Measurements from ENCODE around the gene PHF14. TPM values are rescaled to one million over a fixed set of nuclear protein-coding genes. Genes with fewer than 3 reads are reported as not detected.
"Not testable (repeated sequence)": the region's sequence is repeated elsewhere in the genome, so short reads cannot be mapped to it uniquely, and the experiment has no call there.

Gene PHF14
- total RNA-seq, 2 donors from 2014 or later, result 25.1 to 25.7 TPM

DNA sequence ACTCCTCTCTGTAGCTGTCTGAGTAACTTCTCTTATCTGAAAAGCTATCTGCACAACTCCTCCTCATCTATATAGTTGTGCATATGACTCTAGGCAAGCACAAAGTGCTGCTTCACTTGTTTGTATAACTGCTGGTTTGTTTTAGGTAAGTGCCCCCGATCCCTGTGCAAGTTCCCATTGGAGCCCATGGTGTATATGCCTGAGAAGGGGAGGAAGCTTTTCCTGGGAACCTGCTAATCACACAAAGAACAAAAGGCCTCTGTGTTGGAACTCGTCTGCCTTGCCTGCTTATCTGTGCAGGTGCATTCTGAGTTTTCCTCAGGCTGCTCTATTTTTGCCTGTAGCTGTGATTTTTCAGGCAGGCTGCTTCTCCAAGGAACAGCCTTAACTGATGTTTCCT is 23.2 kb upstream of the PHF14 start:
- WGBS, result 36% methylated on average over 2 of the region's 2 CpGs
- no peak overlapping the region for H3K27ac ChIP-seq
- intact Hi-C loops (cut with DNase I), result no loop called here
- DNase-seq (ENCODE audit: low spot score), result no peak
- no peaks in the 10 kb centered on the region for H3K27me3 ChIP-seq (replicated peaks; ENCODE audit: insufficient read depth)
- no peaks in the 10 kb centered on the region for H3K4me1 ChIP-seq (replicated peaks)
- TF ChIP-seq, protein P1, sequence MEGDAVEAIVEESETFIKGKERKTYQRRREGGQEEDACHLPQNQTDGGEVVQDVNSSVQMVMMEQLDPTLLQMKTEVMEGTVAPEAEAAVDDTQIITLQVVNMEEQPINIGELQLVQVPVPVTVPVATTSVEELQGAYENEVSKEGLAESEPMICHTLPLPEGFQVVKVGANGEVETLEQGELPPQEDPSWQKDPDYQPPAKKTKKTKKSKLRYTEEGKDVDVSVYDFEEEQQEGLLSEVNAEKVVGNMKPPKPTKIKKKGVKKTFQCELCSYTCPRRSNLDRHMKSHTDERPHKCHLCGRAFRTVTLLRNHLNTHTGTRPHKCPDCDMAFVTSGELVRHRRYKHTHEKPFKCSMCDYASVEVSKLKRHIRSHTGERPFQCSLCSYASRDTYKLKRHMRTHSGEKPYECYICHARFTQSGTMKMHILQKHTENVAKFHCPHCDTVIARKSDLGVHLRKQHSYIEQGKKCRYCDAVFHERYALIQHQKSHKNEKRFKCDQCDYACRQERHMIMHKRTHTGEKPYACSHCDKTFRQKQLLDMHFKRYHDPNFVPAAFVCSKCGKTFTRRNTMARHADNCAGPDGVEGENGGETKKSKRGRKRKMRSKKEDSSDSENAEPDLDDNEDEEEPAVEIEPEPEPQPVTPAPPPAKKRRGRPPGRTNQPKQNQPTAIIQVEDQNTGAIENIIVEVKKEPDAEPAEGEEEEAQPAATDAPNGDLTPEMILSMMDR (IDR thresholded peaks at IDR 0.05), result no peak
- no peak for TF ChIP-seq POLR2A (IDR thresholded peaks at IDR 0.05)
- TF ChIP-seq POLR2AphosphoS5 (IDR thresholded peaks at IDR 0.05), result no peak
- H3K36me3 ChIP-seq, result no peaks in the 10 kb centered on the region
- H3K4me3 ChIP-seq, result no peak overlapping the region
- no peaks in the 10 kb centered on the region for H3K9me3 ChIP-seq

DNA sequence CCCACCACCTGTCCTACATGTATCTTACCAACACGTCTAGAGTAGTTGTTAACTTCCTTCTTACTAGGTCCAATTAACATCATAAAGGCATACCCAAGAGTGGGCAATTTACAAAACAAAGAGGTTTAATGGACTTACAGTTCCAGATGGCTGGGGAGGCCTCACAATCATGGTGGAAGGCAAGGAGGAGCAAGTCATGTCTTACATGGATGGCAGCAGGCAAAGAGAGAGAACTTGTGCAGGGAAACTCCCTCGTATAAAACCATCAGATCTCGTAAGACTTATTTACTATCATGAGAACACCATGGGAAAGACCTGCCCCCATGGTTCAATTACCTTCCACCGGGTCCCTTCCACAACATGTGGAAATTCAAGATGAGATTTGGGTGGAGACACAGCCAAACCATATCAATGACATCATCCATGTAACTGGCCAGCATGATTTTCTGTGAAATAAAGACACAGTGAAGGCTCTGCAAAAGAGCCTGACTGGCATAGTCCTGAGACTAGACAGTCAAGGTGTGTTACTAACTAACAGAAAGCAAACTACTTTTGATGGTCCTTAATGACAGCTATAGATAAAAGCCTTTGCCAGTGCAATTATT is 22.6 kb upstream of the PHF14 start:
- H3K27ac ChIP-seq; H3K4me3 ChIP-seq; H3K36me3 ChIP-seq; H3K9me3 ChIP-seq; intact Hi-C loops (cut with DNase I); H3K27me3 ChIP-seq (replicated peaks; ENCODE audit: insufficient read depth); DNase-seq (ENCODE audit: low spot score); H3K4me1 ChIP-seq (replicated peaks): not testable (repeated sequence)
- 83% methylated on average over 4 of the region's 4 CpGs for WGBS

DNA sequence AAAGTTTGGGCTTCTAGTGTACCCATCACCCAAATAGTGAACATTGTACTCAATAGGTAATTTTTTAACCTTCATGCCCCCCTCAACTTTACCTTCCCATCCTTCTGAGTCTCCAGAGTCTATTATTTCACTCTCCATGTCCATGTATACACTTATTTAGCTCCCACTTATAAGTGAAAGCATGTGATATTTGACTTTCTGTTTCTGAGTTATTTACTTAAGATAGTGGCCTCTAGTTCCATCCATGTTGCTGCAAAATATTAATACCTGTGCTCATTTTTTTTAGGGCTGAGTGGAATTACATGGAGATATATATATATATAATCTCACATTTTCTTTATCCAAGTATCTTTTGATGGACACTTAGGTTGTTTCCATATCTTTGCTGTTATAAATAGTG is 21.1 kb upstream of the PHF14 start:
- Histone ChIP-seq H3K4me3 (no peak overlapping the region), H3K9me3 (no peaks in the 10 kb centered on the region), H3K36me3 (no peaks in the 10 kb centered on the region), H3K4me1 (replicated peaks) (no peaks in the 10 kb centered on the region), H3K27me3 (replicated peaks; ENCODE audit: insufficient read depth) (no peaks in the 10 kb centered on the region), H3K27ac (no peak overlapping the region)
- intact Hi-C loops (cut with DNase I), result no loop called here
- DNase-seq (ENCODE audit: low spot score), result no peak
- TF ChIP-seq POLR2A (IDR thresholded peaks at IDR 0.05), result no peak
- TF ChIP-seq POLR2AphosphoS5 (IDR thresholded peaks at IDR 0.05), result no peak
- TF ChIP-seq, protein P1 (IDR thresholded peaks at IDR 0.05), result no peak

DNA sequence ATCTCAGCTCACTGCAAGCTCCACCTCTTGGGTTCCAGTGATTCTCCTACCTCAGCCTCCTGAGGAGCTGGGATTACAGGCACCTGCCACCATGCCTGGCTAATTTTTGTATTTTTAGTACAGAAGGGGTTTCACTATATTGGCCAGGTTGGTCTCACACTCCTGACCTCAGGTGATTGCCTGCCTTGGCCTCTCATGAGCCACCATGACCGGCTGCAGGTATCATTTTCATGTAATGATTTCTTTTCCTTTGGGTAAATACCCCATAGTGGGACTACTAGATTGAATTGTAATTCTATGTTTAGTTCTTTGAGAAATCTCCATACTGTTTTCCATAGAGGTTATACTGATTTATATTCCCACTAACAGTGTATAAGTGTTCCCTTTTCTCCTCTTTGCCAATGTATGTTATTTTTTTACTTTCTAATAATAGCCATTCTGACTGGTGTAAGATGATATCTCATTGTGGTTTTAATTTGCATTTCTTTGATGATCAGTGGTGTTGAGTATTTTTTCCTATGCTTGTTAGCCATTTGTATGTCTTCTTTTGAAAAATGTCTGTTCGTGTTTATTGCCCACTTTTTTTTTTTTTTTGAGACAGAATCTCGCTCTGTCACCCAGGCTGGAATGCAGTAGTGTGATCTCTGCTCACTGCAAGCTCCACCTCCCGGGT is 20.5 kb upstream of the PHF14 start:
- H3K4me1 ChIP-seq (replicated peaks); intact Hi-C loops (cut with DNase I); H3K27me3 ChIP-seq (replicated peaks; ENCODE audit: insufficient read depth); H3K4me3 ChIP-seq; H3K9me3 ChIP-seq; H3K27ac ChIP-seq; DNase-seq (ENCODE audit: low spot score); H3K36me3 ChIP-seq: not testable (repeated sequence)
- 79% methylated on average over 4 of the region's 4 CpGs for WGBS

DNA sequence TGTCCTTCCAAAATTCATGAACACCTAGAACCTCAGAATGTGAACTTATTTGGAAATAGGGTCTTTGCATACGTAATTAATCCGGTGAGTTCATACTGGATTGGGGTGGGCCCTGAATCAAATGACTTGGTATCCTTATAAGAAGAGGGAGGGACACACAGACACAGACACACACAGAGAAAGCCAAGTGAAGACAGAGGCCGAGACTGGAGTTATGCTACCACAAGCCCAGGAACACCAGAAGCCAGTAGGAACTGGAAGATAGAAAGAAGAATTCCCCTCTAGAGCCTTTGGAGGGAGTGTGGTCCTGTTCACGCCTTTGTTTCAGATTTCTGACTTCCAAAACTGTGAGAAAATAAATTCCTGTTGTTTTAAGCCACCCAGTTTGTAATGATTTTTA is 17.1 kb upstream of the PHF14 start:
- Histone ChIP-seq H3K9me3 (no peaks in the 10 kb centered on the region), H3K27me3 (replicated peaks; ENCODE audit: insufficient read depth) (no peaks in the 10 kb centered on the region), H3K27ac (no peak overlapping the region), H3K4me3 (no peak overlapping the region), H3K36me3 (no peaks in the 10 kb centered on the region), H3K4me1 (replicated peaks) (no peaks in the 10 kb centered on the region)
- no peak for DNase-seq (ENCODE audit: low spot score)
- TF ChIP-seq POLR2A (IDR thresholded peaks at IDR 0.05), result no peak
- TF ChIP-seq POLR2AphosphoS5 (IDR thresholded peaks at IDR 0.05), result no peak
- TF ChIP-seq, protein P1 (IDR thresholded peaks at IDR 0.05), result no peak
- intact Hi-C loops (cut with DNase I), result no loop called here
- 93% methylated on average over 4 of the region's 4 CpGs for WGBS

DNA sequence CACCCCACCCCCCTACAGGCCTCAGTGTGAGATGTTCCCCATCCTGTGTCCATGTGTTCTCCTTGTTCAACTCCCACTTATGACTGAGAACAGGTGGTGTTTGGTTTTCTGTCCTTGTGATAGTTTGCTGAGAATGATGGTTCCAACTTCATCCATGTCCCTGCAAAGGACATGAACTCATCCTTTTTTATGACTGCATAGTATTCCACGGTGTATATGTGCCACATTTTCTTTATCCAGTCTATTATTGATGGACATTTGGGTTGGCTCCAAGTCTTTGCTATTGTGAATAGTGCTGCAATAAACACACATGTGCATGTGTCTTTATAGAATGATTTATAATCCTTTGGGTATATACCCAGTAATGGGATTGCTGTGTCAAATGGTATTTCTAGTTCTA is 13.4 kb upstream of the PHF14 start:
- H3K4me3 ChIP-seq; H3K27ac ChIP-seq; H3K27me3 ChIP-seq (replicated peaks; ENCODE audit: insufficient read depth); H3K9me3 ChIP-seq; H3K36me3 ChIP-seq; DNase-seq (ENCODE audit: low spot score); H3K4me1 ChIP-seq (replicated peaks); intact Hi-C loops (cut with DNase I): not testable (repeated sequence)
- WGBS, result 97% methylated on average over 1 of the region's 1 CpG

DNA sequence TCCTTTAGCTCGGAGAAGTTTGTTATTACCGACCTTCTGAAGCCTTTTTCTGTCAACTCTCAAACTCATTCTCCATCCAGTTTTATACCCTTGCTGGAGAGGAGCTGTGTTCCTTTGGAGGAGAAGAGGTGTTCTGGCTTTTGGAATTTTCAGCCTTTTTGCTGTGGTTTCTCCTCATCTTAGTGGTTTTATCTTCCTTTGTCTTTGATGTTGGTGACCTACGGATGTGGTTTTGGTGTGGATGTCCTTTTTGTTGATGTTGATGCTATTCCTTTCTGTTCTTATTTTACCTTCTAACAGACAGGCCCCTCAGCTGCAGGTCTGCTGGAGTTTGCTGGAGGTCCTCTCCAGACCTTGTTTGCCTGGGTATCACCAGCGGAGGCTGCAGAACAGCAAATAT is 8.7 kb upstream of the PHF14 start:
- H3K4me1 ChIP-seq (replicated peaks); H3K36me3 ChIP-seq; intact Hi-C loops (cut with DNase I); H3K9me3 ChIP-seq; DNase-seq (ENCODE audit: low spot score); H3K27ac ChIP-seq; H3K4me3 ChIP-seq; H3K27me3 ChIP-seq (replicated peaks; ENCODE audit: insufficient read depth): not testable (repeated sequence)
- 98% methylated on average over 4 of the region's 4 CpGs for WGBS
